Right ventricle myocardium superior (tissue), 1 donor: Measurements from ENCODE around the gene PGS1. TPM values are rescaled to one million over a fixed set of nuclear protein-coding genes. Genes with fewer than 3 reads are reported as not detected.

ENCODE experiments used
- ATAC-seq: fragments of 200-7000 bp; cut with Tn5 transposase; one replicate; pipeline ENCODE4 v1.9.1; 2020; ENCODE audit warnings: mild to moderate bottlenecking; ENCODE audit not compliant: poor library complexity
- DNase-seq: peaks from one replicate; pipeline ENCODE4 v3.0.0-alpha.2; 2020
- intact Hi-C: fragments of 100-400 bp; cut with DNase I; formaldehyde crosslinking; loops from one replicate; pipeline ENCODE4 v1.11.2; 2022
- total RNA-seq: library from RNA; stranded (reverse); fragmentation: NEBNext Ultra II Directional; extraction: Animal tissue kit (Norgen Biotek cat#: 25700); gene quantifications from one replicate; pipeline ENCODE4 v1.2.1, GENCODE V29; 2021
- donor health status: DM: no; HTN: yes; CAD: no; lungs with severe emphysema.

The PGS1 gene
- total RNA-seq, 1 donor from 2014 or later, result 18.1 TPM

GRCh38 chr17:78399028-78399692 is 20.7 kb downstream of the PGS1 start:
- DNase-seq, result no peak
- intact Hi-C loops, result no loop called here
- ATAC-seq, result no peak

- no peak for DNase-seq
- no peak for ATAC-seq
- intact Hi-C loops, result no loop called here
These were observed 21.3 kb downstream of the PGS1 start for GRCh38 chr17:78399693-78400144.

GRCh38 chr17:78400581-78401240 is 22.3 kb downstream of the PGS1 start:
- ATAC-seq (no peak), DNase-seq (no peak)
- intact Hi-C loops, result no loop called here

GRCh38 chr17:78401246-78401645 is 22.8 kb downstream of the PGS1 start:
- DNase-seq, result no peak
- no peak for ATAC-seq
- intact Hi-C loops, result no loop called here

GRCh38 chr17:78401891-78402290 is 23.4 kb downstream of the PGS1 start:
- ATAC-seq, result no peak
- DNase-seq, result no peak
- intact Hi-C loops, result no loop called here

GRCh38 chr17:78403822-78404221 is 25.4 kb downstream of the PGS1 start:
- intact Hi-C loops, result no loop called here
- DNase-seq, result no peak
- no peak for ATAC-seq

GRCh38 chr17:78406396-78406795 is 27.9 kb downstream of the PGS1 start:
- no peak for ATAC-seq
- intact Hi-C loops, result no loop called here
- DNase-seq, result no peak

- ATAC-seq (no peak), DNase-seq (no peak)
- intact Hi-C loops, result no loop called here
These were observed 28.5 kb downstream of the PGS1 start for GRCh38 chr17:78406920-78407319.

GRCh38 chr17:78407387-78408000 is 29.0 kb downstream of the PGS1 start:
- ATAC-seq (no peak), DNase-seq (no peak)
- intact Hi-C loops, result no loop called here

GRCh38 chr17:78408476-78409050 is 30.1 kb downstream of the PGS1 start:
- no peak for ATAC-seq
- intact Hi-C loops, result no loop called here
- no peak for DNase-seq

- intact Hi-C loops, result no loop called here
- ATAC-seq, result no peak
- DNase-seq, result no peak
These were observed 30.9 kb downstream of the PGS1 start for GRCh38 chr17:78409191-78409928.

- no peak for DNase-seq
- intact Hi-C loops, result no loop called here
- peak; percentile 77 for ATAC-seq
These were observed 32.9 kb downstream of the PGS1 start for GRCh38 chr17:78411241-78411857.

GRCh38 chr17:78412403-78412802 is 34.0 kb downstream of the PGS1 start:
- intact Hi-C loops, result no loop called here
- peak; percentile 8 for ATAC-seq
- no peak for DNase-seq

- no peak for ATAC-seq
- intact Hi-C loops, result no loop called here
- no peak for DNase-seq
These were observed 36.0 kb downstream of the PGS1 start for GRCh38 chr17:78414178-78415162.

GRCh38 chr17:78415821-78416711 is 37.6 kb downstream of the PGS1 start:
- no peak for DNase-seq
- intact Hi-C loops, result no loop called here
- no peak for ATAC-seq

- DNase-seq, result no peak
- intact Hi-C loops, result no loop called here
- ATAC-seq, result peak; percentile 52
These were observed 38.5 kb downstream of the PGS1 start for GRCh38 chr17:78416791-78417530.
